Measurements from ENCODE around the gene PEX3.
A peak's percentile ranks its signal among the peaks of the same experiment; 100 is the strongest.

PEX3 gene

DNA sequence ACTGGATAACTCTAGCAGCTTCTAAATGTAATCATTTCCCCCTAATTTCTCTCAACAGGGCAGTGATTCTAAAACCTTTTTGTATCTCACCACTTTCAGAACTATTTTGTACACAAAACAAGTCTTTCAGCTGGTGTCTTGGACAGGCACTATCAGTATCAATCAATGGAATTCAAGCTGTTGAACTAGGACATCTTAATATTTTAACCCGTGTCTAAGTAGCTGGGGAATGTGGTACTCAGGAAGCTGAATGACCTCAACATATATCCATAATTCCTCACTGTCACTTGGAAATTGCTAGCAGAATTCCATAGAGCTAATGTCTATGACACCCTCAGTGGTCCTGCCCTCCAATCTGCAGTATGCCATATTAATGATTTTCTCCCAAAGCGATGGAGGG is 24.6 kb upstream of the PEX3 start:
- no peak for DNase-seq (ENCODE audit: low spot score)
- in situ Hi-C loops (cut with MboI; ENCODE audit: low pct_unique_long_range_greater_than_20kb, low sequenced_read_pairs, unreplicated experiment) = no loop called here
- no peak for TF ChIP-seq CTCF (IDR thresholded peaks at IDR 0.05; ENCODE audit: extremely low read depth, insufficient read depth, missing control alignments)

DNA sequence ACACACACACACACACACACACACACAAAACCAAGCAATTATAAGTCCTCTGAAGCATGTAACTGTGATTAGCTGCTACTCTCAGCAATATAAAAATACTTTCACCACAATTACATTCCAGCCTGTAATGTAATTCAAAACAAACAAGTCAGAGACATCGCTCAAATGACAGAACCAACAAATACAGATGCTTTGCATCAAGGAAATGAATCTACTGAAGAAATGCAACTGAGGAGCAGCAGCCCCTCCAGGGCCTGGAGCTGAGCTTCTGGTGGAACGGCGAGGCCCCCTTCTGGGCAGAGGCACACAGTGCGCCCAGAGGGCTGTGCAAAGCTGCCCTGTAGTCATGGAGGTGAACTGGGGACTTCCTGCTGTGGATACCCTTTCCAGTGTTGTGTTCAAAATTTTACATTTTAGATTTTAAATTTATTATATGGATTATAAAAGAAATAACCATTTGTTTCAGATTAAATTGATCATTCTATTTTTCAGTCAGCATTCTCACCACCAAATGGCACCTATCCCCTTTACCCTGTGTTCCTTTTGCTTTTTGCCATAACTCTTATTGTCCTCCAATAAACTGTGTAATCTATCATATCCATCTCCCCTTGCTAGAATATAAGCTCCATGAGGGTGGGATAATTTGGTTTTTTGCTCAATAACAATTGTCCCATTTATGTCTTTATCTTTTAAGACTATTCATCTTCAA is 23.3 kb upstream of the PEX3 start:
- peak; percentile 72 for DNase-seq (ENCODE audit: low spot score)
- in situ Hi-C loops (cut with MboI; ENCODE audit: low pct_unique_long_range_greater_than_20kb, low sequenced_read_pairs, unreplicated experiment) = no loop called here
- TF ChIP-seq CTCF (IDR thresholded peaks at IDR 0.05; ENCODE audit: extremely low read depth, insufficient read depth, missing control alignments) = peak; percentile 99

DNA sequence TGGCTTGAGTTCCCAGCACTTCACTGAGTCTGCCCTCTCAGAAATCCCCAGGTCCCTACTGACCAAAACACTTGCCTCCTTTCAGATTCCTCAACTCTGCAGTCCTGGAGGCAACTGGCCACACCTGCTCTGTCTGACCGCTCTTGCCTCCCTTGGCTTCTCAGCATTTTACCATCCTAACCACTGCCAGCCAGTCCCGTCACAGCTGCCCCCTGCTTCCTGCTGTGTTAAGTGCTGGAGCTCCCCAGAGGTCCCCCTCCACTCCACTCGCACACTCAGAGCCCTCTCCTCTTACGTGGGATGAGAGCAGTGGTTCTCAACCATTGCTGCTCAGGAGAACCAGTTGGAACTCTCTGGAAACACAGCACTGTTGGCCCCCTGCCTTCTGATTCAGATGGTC is 20.6 kb upstream of the PEX3 start:
- DNase-seq (ENCODE audit: low spot score) = no peak
- TF ChIP-seq CTCF (IDR thresholded peaks at IDR 0.05; ENCODE audit: extremely low read depth, insufficient read depth, missing control alignments) = no peak
- in situ Hi-C loops (cut with MboI; ENCODE audit: low pct_unique_long_range_greater_than_20kb, low sequenced_read_pairs, unreplicated experiment) = no loop called here

GRCh38 chr6:143431226-143431625 is 19.4 kb upstream of the PEX3 start:
- in situ Hi-C loops (cut with MboI; ENCODE audit: low pct_unique_long_range_greater_than_20kb, low sequenced_read_pairs, unreplicated experiment) = no loop called here
- no peak for DNase-seq (ENCODE audit: low spot score)
- TF ChIP-seq CTCF (IDR thresholded peaks at IDR 0.05; ENCODE audit: extremely low read depth, insufficient read depth, missing control alignments) = no peak

DNA sequence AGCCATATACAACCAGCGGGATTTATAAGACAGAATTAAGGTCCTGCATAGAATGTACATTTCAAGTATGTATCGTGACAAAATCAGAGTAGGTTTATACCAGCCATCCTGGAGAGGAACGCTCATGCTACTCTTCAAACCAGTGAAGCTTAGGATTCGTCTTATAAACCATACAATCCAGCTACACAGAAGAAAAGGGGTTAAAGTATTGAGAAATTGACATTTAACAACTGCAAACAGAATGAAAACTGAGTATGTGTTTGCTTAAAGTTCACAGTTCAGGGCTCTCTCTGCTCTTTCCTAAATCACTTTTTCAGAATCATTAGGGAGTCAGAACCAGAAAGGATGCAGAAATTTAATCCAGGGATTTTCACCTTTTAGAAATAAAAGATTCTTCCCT is 18.0 kb upstream of the PEX3 start:
- TF ChIP-seq CTCF (IDR thresholded peaks at IDR 0.05; ENCODE audit: extremely low read depth, insufficient read depth, missing control alignments) = no peak
- DNase-seq (ENCODE audit: low spot score) = no peak
- in situ Hi-C loops (cut with MboI; ENCODE audit: low pct_unique_long_range_greater_than_20kb, low sequenced_read_pairs, unreplicated experiment) = no loop called here

DNA sequence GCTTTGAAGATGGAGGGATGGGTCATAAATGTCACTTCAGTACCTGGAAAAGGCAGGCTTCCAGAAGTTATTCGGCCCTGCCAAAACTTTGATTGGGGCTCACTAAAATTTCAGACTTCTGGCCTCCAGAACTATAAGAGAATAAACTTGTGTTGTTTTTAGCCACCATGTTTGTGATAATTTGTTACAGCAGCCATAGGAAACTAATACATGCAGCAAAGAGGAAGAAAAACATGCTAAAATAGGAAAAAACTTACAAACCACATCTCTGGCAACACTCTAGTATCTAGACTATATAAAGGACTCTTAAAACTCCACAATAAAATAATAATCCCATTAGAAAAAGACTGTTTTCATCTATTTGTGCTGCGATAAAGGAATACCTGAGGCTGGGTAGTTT is 9.6 kb upstream of the PEX3 start:
- DNase-seq (ENCODE audit: low spot score) = no peak
- in situ Hi-C loops (cut with MboI; ENCODE audit: low pct_unique_long_range_greater_than_20kb, low sequenced_read_pairs, unreplicated experiment) = no loop called here
- no peak for TF ChIP-seq CTCF (IDR thresholded peaks at IDR 0.05; ENCODE audit: extremely low read depth, insufficient read depth, missing control alignments)

Data from GM13977 (cell line).